Activated CD4-positive, alpha-beta T cell treated with anti-CD3 and anti-CD28 coated beads, Interleukin-2, amount 10 ng/mL, durations not matched to agents 7 days and 5 days (primary cell): ENCODE results near the gene CTSC. TPM values are rescaled to one million over a fixed set of nuclear protein-coding genes. Genes with fewer than 3 reads are reported as not detected.
A peak's percentile ranks its signal among the peaks of the same experiment; 100 is the strongest.
"Not testable (repeated sequence)": the region's sequence is repeated elsewhere in the genome, so short reads cannot be mapped to it uniquely, and the experiment has no call there.

ENCODE experiments used
- CTCF ChIA-PET: fragments of 350-600 bp; sonication (Branson Sonifier 250); formaldehyde crosslinking; loops from one replicate; lab custom pipeline; 2021; ENCODE audit warnings: antibody characterized with exemption; lab: Charles Lee
- POLR2A ChIA-PET: fragments of 350-600 bp; sonication (Branson Sonifier 250); formaldehyde crosslinking; loops from one replicate; lab custom pipeline; 2021; ENCODE audit warnings: antibody characterized with exemption; lab: Charles Lee
- DNase-seq: peaks from one replicate; pipeline ENCODE4 v3.0.0-alpha.2; 2020
- H3K27ac Mint-ChIP-seq: one replicate; pipeline ENCODE4 v1.8.0; 2021; ENCODE audit warnings: mild to moderate bottlenecking, moderate library complexity, mixed read lengths
- H3K27me3 Mint-ChIP-seq: one replicate; pipeline ENCODE4 v1.8.0; 2021; ENCODE audit warnings: mixed read lengths
- H3K36me3 Mint-ChIP-seq: one replicate; pipeline ENCODE4 v1.8.0; 2021; ENCODE audit warnings: low read depth, mixed read lengths
- H3K4me1 Mint-ChIP-seq: one replicate; pipeline ENCODE4 v1.8.0; 2021; ENCODE audit warnings: mixed read lengths
- H3K4me3 Mint-ChIP-seq: one replicate; pipeline ENCODE4 v1.8.0; 2021; ENCODE audit warnings: mild to moderate bottlenecking, moderate library complexity, mixed read lengths
- H3K9me3 Mint-ChIP-seq: one replicate; pipeline ENCODE4 v1.8.0; 2021; ENCODE audit warnings: mixed read lengths
- total RNA-seq, 2 experiments: library from RNA; stranded (reverse); gene quantifications; one replicate each; pipeline ENCODE4 v1.2.3, GENCODE V29; 2021

Gene CTSC
- total RNA-seq, 2 experiments from 2014 or later: 230 to 272 TPM

GRCh38 chr11:88327462-88328143 is 9.9 kb downstream of the CTSC start:
- Mint-ChIP-seq H3K36me3 (peaks cover 92% of the 10 kb centered on the region), H3K4me1 (peaks cover 87% of the 10 kb centered on the region), H3K9me3 (no peaks in the 10 kb centered on the region), H3K4me3 (no peak overlapping the region), H3K27me3 (no peaks in the 10 kb centered on the region), H3K27ac (no peak overlapping the region)
- ChIA-PET CTCF (interaction anchor here (0.6 to 2.9 kb wide), 5 partner anchors 10 to 315 kb away, joined by 3 to 13 read pairs (median 4); partner anchors contain the start of gene CTSC), POLR2A (interaction anchor here (0.7 to 1.1 kb wide), 2 partner anchors 8 to 10 kb away, joined by 3 read pairs; partner anchors contain the start of gene CTSC)
- DNase-seq: no peak

- peaks cover 2% of the 10 kb centered on the region for H3K9me3 Mint-ChIP-seq
- ChIA-PET POLR2A (interaction anchor here (0.7 kb wide), 1 partner anchor 8 kb away, joined by 3 read pairs; no protein-coding TSS in a partner anchor), CTCF (interaction anchor here (0.6 to 2.9 kb wide), 5 partner anchors 10 to 315 kb away, joined by 3 to 13 read pairs (median 3); partner anchors contain the start of gene CTSC)
- H3K27me3 Mint-ChIP-seq: no peaks in the 10 kb centered on the region
- no peak for DNase-seq
- no peak overlapping the region for H3K4me3 Mint-ChIP-seq
- no peak overlapping the region for H3K27ac Mint-ChIP-seq
- peaks cover 93% of the 10 kb centered on the region for H3K36me3 Mint-ChIP-seq
- peaks cover 90% of the 10 kb centered on the region for H3K4me1 Mint-ChIP-seq
Observed at GRCh38 chr11:88327061-88327460, 10.5 kb downstream of the CTSC start.

- Mint-ChIP-seq H3K27me3 (no peaks in the 10 kb centered on the region), H3K36me3 (peaks cover 93% of the 10 kb centered on the region), H3K4me1 (peaks cover 90% of the 10 kb centered on the region), H3K4me3 (no peak overlapping the region), H3K27ac (peak overlapping the region; percentile 38), H3K9me3 (peaks cover 8% of the 10 kb centered on the region)
- DNase-seq: no peak
- POLR2A ChIA-PET: no interaction called here
- CTCF ChIA-PET: interaction anchor here (0.6 to 1.1 kb wide), 2 partner anchors 105 to 314 kb away, joined by 3 read pairs; no protein-coding TSS in a partner anchor
Observed at GRCh38 chr11:88326099-88326498, 11.4 kb downstream of the CTSC start.

GRCh38 chr11:88324562-88325345 is 12.8 kb downstream of the CTSC start:
- DNase-seq: no peak
- peaks cover 89% of the 10 kb centered on the region for H3K4me1 Mint-ChIP-seq
- CTCF ChIA-PET: interaction anchor here (0.7 to 1.0 kb wide), 2 partner anchors 12 to 25 kb away, joined by 3 to 4 read pairs; no protein-coding TSS in a partner anchor
- POLR2A ChIA-PET: no interaction called here
- H3K36me3 Mint-ChIP-seq: peaks cover 91% of the 10 kb centered on the region
- peak overlapping the region; percentile 66 for H3K27ac Mint-ChIP-seq
- peaks cover 8% of the 10 kb centered on the region for H3K9me3 Mint-ChIP-seq
- peak overlapping the region; percentile 12 for H3K4me3 Mint-ChIP-seq
- H3K27me3 Mint-ChIP-seq: no peaks in the 10 kb centered on the region

GRCh38 chr11:88322881-88323280 is 14.7 kb downstream of the CTSC start:
- Mint-ChIP-seq H3K4me1 (peaks cover 72% of the 10 kb centered on the region), H3K36me3 (peaks cover 80% of the 10 kb centered on the region)
- H3K27me3 Mint-ChIP-seq, H3K9me3 Mint-ChIP-seq, H3K27ac Mint-ChIP-seq, POLR2A ChIA-PET, DNase-seq, H3K4me3 Mint-ChIP-seq, CTCF ChIA-PET: not testable (repeated sequence)

- CTCF ChIA-PET, POLR2A ChIA-PET: not testable (repeated sequence)
- H3K4me1 Mint-ChIP-seq: peaks cover 61% of the 10 kb centered on the region
Observed at GRCh38 chr11:88321412-88321811, 16.1 kb downstream of the CTSC start.

GRCh38 chr11:88320149-88320559 is 17.4 kb downstream of the CTSC start:
- POLR2A ChIA-PET: no interaction called here
- H3K4me1 Mint-ChIP-seq: peaks cover 51% of the 10 kb centered on the region
- no peaks in the 10 kb centered on the region for H3K27me3 Mint-ChIP-seq
- H3K9me3 Mint-ChIP-seq: peaks cover 8% of the 10 kb centered on the region
- DNase-seq: no peak
- no peak overlapping the region for H3K27ac Mint-ChIP-seq
- CTCF ChIA-PET: no interaction called here
- no peak overlapping the region for H3K4me3 Mint-ChIP-seq
- H3K36me3 Mint-ChIP-seq: peaks cover 72% of the 10 kb centered on the region

More at GRCh38 chr11:88321412-88321811, 16.1 kb downstream of the CTSC start:
- not testable (repeated sequence) for H3K27ac Mint-ChIP-seq, H3K27me3 Mint-ChIP-seq, H3K4me3 Mint-ChIP-seq, H3K9me3 Mint-ChIP-seq, DNase-seq
- H3K36me3 Mint-ChIP-seq: peaks cover 74% of the 10 kb centered on the region

GRCh38 chr11:88318017-88318416 is 19.5 kb downstream of the CTSC start:
- peaks cover 48% of the 10 kb centered on the region for H3K4me1 Mint-ChIP-seq
- no peak overlapping the region for H3K27ac Mint-ChIP-seq
- ChIA-PET POLR2A (no interaction called here), CTCF (no interaction called here)
- H3K36me3 Mint-ChIP-seq: peaks cover 70% of the 10 kb centered on the region
- H3K4me3 Mint-ChIP-seq: no peak overlapping the region
- peaks cover 8% of the 10 kb centered on the region for H3K9me3 Mint-ChIP-seq
- H3K27me3 Mint-ChIP-seq: no peaks in the 10 kb centered on the region
- no peak for DNase-seq

GRCh38 chr11:88317536-88317935 is 20.0 kb downstream of the CTSC start:
- no peak overlapping the region for H3K4me3 Mint-ChIP-seq
- ChIA-PET POLR2A (no interaction called here), CTCF (interaction anchor here (1.0 kb wide), 1 partner anchor 27 kb away, joined by 3 read pairs; no protein-coding TSS in a partner anchor)
- no peak for DNase-seq
- H3K36me3 Mint-ChIP-seq: peaks cover 70% of the 10 kb centered on the region
- H3K4me1 Mint-ChIP-seq: peaks cover 49% of the 10 kb centered on the region
- no peak overlapping the region for H3K27ac Mint-ChIP-seq
- H3K27me3 Mint-ChIP-seq: no peaks in the 10 kb centered on the region
- peaks cover 8% of the 10 kb centered on the region for H3K9me3 Mint-ChIP-seq

GRCh38 chr11:88315981-88316441 is 21.5 kb downstream of the CTSC start:
- no peaks in the 10 kb centered on the region for H3K9me3 Mint-ChIP-seq
- no peak for DNase-seq
- peaks cover 69% of the 10 kb centered on the region for H3K36me3 Mint-ChIP-seq
- no peak overlapping the region for H3K4me3 Mint-ChIP-seq
- H3K4me1 Mint-ChIP-seq: peaks cover 45% of the 10 kb centered on the region
- ChIA-PET CTCF (interaction anchor here (0.6 kb wide), 1 partner anchor 16 kb away, joined by 7 read pairs; no protein-coding TSS in a partner anchor), POLR2A (no interaction called here)
- no peak overlapping the region for H3K27ac Mint-ChIP-seq
- H3K27me3 Mint-ChIP-seq: no peaks in the 10 kb centered on the region

- peaks cover 70% of the 10 kb centered on the region for H3K36me3 Mint-ChIP-seq
- H3K27ac Mint-ChIP-seq: no peak overlapping the region
Observed at GRCh38 chr11:88315015-88315414, 22.5 kb downstream of the CTSC start.

GRCh38 chr11:88313441-88313840 is 24.1 kb downstream of the CTSC start:
- Mint-ChIP-seq H3K4me1 (peaks cover 38% of the 10 kb centered on the region), H3K4me3 (no peak overlapping the region), H3K36me3 (peaks cover 79% of the 10 kb centered on the region), H3K27me3 (no peaks in the 10 kb centered on the region), H3K9me3 (no peaks in the 10 kb centered on the region), H3K27ac (no peak overlapping the region)
- ChIA-PET POLR2A (no interaction called here), CTCF (interaction anchor here (0.5 kb wide), 1 partner anchor 22 kb away, joined by 3 read pairs; no protein-coding TSS in a partner anchor)
- DNase-seq: no peak

More at GRCh38 chr11:88315015-88315414, 22.5 kb downstream of the CTSC start:
- CTCF ChIA-PET: no interaction called here
- Mint-ChIP-seq H3K4me3 (no peak overlapping the region), H3K9me3 (no peaks in the 10 kb centered on the region), H3K27me3 (no peaks in the 10 kb centered on the region), H3K4me1 (peaks cover 39% of the 10 kb centered on the region)
- POLR2A ChIA-PET: no interaction called here
- DNase-seq: no peak
